Stimulated activated CD4-positive, alpha-beta T cell treated with anti-CD3 and anti-CD28 coated beads, TNF-alpha, amount 100 ng/mL, for 48 hours (primary cell): ENCODE data around the gene GALR2.
A peak's percentile ranks its signal among the peaks of the same experiment; 100 is the strongest.

Experiments used
- DNase-seq, 3 donors: peaks; one replicate each; pipeline ENCODE4 v3.0.0-alpha.2; 2020; ENCODE audit warnings: low read depth in 3 of 3

GALR2 gene

GRCh38 chr17:76092526-76093413 lies 18.2 kb downstream of the GALR2 start:
- DNase-seq = no peak

GRCh38 chr17:76094046-76094445 lies 19.5 kb downstream of the GALR2 start:
- no peak for DNase-seq

GRCh38 chr17:76095943-76096342 lies 21.4 kb downstream of the GALR2 start:
- no peak for DNase-seq

GRCh38 chr17:76097716-76098295 lies 23.2 kb downstream of the GALR2 start:
- no peak for DNase-seq

- no peak for DNase-seq
Observed at GRCh38 chr17:76102944-76103273, 28.3 kb downstream of the GALR2 start.

- DNase-seq = peak; percentile 76 to 85 (median 85)
Observed at GRCh38 chr17:76103274-76104139, 28.9 kb downstream of the GALR2 start, which contains the start of gene EXOC7. EXOC7 (minus strand) TSS chr17:76103787; CDS start chr17:76103692, 95 bp downstream.

GRCh38 chr17:76104140-76104895 lies 29.7 kb downstream of the GALR2 start:
- DNase-seq = no peak

- DNase-seq = no peak
Observed at GRCh38 chr17:76104896-76105231, 30.3 kb downstream of the GALR2 start.

- DNase-seq = no peak
Observed at GRCh38 chr17:76106703-76107102, 32.1 kb downstream of the GALR2 start.

GRCh38 chr17:76107509-76107908 lies 32.9 kb downstream of the GALR2 start:
- DNase-seq = no peak

- DNase-seq = no peak
Observed at GRCh38 chr17:76111956-76112355, 37.4 kb downstream of the GALR2 start.

- DNase-seq = no peak
Observed at GRCh38 chr17:76115138-76115754, 40.7 kb downstream of the GALR2 start.

- DNase-seq = no peak
Observed at GRCh38 chr17:76119409-76120371, 45.1 kb downstream of the GALR2 start.

- no peak for DNase-seq
Observed at GRCh38 chr17:76120658-76121008, 46.1 kb downstream of the GALR2 start.

GRCh38 chr17:76121932-76122430 lies 47.4 kb downstream of the GALR2 start:
- no peak for DNase-seq

- no peak for DNase-seq
Observed at GRCh38 chr17:76122431-76123190, 48.0 kb downstream of the GALR2 start.

GRCh38 chr17:76123191-76123499 lies 48.6 kb downstream of the GALR2 start:
- no peak for DNase-seq

GRCh38 chr17:76123749-76124581 lies 49.4 kb downstream of the GALR2 start:
- DNase-seq = no peak
